Measurements from ENCODE around the gene PNMA8B. TPM values are rescaled to one million over a fixed set of nuclear protein-coding genes. Genes with fewer than 3 reads are reported as not detected.
"Not testable (repeated sequence)": the region's sequence is repeated elsewhere in the genome, so short reads cannot be mapped to it uniquely, and the experiment has no call there.

The PNMA8B gene
- total RNA-seq, 1 donor from 2014 or later = not detected

DNA sequence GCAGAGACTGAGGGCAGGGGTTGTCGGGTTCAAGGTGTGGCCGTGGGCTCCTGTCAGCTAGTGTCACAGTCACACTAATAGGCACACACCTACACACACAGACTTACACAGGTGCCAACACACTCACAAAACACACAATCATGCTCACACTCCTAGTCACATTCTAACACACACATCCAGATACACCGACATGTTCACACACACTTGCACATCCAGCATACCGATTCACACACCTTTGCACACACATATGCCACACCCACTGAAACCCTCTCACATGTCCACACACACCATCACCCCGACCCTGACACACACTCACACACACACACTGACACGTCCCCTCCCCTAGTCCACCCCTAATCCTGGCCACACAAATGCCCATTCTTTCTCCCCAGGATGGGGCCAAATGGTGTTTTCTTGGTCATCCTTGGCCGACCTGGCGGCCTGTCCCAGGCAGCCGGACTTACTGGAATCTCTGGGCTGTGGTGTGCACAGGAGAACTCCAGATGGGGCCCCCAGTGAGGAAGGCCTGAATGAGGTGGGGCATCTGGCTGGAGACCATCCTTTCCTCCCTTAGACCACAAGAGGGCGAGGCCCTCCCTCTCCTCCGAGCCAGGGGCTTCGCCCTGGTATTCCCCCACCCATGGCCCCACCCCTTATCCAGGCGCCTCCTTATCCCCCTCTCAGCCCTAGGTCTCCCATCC, 19.1 kb upstream of the PNMA8B start:
- intact Hi-C loops (cut with micrococcal nuclease) = no loop called here

DNA sequence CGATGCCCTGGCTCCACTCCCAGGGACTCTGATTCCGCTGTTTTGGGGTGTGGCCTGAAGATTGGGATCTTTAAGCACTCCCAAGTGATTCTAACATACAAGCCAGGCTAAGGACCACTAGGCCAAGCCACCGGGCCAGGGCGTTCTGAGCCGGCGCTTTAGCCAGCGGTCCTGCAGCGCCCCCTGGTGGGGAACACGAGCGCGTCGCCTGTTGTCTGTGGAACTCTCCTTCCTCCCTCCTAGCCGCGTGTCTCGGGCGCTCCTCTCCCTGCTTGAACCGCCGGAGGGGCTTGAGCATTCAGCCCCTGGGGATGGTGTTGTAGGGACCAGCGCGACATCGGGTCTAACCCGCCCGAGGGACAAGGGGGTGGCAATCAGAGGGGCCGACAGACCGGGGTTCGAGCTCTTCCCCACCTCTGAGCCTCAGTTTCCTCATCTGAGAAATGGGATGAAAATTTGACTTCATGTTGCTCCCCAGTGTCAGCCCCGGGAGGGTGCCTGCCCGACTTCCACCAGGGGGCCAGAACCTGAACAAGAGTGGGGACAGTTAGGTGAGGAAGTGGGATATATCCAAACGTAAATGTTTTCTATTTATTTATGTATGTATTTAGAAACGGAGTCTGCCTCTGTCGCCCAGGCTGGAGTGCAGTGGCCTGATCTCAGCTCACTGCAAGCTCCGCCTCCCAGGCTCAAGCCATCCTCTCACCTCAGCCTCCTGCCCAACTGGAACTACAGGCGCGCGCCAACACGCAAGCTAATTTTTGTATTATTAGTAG, 18.0 kb upstream of the PNMA8B start:
- intact Hi-C loops (cut with micrococcal nuclease) = loop anchor here (1.0 to 2.0 kb wide), 3 partner anchors 111 to 233 kb away; no protein-coding TSS in a partner anchor

DNA sequence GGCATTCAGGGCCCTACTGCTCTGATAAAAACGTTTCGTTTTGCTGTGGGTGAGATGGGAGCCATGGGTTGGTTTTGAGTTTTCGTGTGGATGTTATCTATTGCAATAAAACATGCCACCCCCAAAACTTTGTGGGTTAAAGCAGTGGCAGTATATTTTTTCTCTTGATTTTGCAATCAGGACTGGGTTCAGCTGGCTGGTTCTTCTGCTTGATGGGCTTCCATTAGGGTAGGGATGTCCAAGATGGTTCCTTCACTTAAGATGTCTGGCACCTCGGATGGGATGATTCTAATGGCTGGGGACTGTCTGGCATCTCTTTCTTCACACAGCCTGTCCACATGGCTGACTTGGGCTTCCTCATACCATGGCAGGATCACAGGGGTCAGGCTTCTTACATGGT, 15.6 kb upstream of the PNMA8B start:
- intact Hi-C loops (cut with micrococcal nuclease) = no loop called here

DNA sequence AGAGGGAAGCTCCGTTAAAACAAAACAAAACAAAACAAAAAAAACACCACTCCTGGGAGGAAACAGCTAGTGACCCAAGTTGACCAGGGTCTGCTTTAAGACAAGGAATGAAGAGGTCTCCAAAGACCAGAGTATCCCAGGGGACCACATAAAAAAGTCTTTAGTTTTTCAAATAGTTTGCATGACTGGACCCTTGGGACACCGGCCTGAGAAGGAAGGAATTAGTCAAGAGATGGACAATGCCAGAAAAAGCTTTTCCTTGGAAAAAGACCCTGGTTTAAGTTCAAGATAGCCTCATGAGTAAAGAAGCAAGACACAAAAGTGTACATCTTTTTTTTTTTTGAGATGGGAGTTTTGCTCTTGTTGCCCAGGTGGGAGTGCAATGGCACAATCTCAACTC, 12.5 kb upstream of the PNMA8B start:
- intact Hi-C loops (cut with micrococcal nuclease) = no loop called here

DNA sequence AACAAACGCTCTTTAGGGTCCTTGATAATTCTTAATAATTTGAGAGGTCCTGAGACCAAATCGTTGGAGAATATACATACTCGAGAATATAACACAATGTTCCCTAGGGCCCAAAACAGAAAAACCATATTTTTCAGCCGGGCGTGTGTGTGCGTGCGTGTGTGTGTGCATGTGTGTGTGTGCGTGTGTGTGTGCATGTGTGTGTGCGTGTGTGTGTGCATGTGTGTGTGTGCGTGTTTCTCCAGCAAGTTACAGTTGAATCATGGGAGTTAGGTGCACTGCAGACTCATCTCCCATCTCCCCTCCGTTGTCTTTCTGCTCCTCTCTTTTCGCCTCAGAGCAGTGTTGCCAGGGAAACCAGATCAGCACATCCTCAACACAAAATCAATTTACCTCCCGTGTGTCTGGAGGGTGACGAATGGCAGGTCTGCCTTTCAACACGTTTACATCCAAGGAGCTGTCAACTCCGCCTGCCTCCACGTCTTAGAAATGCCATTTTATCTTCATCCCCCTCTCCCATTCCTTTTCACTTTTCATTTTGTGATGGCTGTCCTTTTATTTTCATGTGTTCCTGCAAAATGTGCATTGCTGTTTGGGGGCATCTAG, 8.3 kb upstream of the PNMA8B start:
- intact Hi-C loops (cut with micrococcal nuclease) = no loop called here

DNA sequence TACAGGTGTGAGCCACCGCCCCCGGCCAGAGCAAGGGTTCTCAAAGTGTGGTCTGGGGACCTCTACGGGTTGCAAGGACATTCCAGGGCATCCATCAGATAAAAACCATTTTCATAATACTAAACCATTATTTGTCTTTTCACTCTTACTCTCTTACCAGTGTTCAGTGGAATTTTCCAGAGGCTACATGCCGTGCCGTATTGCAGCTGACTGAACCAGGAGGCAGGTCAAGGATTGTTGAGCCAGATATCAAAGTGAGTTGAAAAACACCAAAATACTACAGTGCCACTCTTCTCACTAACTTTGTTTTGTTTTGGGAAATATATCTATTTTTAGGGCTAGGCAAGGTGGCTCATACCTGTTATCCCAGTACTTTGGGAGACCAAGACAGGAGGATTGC, 7.2 kb upstream of the PNMA8B start:
- intact Hi-C loops (cut with micrococcal nuclease) = no loop called here

DNA sequence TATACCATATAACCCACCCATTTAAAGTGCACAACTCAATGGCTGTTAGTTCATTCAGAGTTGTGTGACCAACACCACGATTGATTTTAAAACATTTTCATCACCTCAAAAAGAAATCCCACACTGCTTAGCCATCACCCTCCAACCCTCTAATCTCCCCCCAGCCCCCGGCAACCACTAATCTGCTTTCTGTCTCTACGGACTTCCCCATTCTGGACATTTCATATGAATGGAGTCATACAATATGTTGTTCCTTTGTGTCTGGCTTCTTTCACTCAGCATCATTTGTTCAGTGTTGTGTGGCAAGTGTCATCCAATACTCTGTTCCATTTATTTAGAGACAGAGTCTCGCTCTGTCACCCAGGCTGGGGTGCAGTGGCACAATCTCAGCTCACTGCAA, 4.0 kb upstream of the PNMA8B start:
- intact Hi-C loops (cut with micrococcal nuclease) = no loop called here

DNA sequence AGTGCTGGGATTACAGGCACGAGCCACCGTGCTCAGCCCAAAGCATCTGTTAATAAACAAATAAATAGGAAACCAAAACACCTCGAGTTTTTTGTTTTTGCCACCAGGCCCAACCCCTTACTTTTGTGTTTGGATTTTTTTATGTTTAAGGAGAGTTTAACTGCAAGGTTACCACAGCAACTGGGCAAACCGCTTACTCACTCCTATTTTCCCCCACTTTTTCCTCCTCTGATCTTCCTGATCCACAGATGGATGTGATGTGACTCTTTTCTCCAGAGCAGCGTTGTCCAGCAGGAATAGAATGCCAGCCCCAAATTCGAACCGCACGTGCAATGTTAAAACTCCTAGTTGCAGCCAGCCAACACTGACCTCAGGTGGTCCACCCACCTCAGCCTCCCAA, 2.1 kb upstream of the PNMA8B start:
- intact Hi-C loops (cut with micrococcal nuclease) = no loop called here

DNA sequence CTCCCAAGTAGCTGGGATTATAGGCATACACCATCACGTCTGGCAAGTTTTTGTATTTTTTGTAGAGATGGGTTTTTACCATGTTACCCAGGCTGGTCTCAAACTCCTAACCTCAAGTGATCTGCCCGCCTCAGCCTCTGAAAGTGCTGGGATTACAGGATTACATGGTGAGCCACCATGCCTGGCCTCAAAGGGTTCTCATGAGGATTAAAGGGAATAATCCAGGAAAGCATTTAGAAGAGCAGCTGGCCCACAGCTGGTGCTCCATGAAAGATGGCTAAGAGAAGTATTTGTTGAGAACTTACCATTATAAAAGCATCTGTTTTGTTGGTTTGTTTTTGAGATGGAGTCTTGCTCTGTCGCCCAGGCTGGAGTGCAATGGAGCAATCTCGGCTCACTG, 1.2 kb upstream of the PNMA8B start:
- intact Hi-C loops (cut with micrococcal nuclease) = not testable (repeated sequence)

DNA sequence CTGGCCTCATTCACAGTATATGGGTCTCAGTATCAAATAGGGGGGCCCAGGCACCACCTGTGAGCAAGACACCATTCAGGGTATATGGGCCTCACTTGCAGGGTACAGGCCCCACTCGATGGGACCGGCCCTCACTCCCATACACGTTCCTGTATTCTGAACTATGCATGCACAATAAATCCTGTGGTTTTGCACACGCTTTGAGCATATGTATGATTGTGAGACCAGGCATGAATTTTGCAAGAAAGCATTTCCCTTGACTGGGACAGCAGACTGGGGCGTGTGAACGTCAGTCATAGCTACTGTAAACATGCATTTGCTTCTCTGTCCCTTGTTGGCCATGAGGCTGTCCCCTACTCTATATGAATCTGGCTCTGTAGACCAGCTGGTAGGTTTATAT, 637 bp upstream of the PNMA8B start:
- intact Hi-C loops (cut with micrococcal nuclease) = no loop called here

DNA sequence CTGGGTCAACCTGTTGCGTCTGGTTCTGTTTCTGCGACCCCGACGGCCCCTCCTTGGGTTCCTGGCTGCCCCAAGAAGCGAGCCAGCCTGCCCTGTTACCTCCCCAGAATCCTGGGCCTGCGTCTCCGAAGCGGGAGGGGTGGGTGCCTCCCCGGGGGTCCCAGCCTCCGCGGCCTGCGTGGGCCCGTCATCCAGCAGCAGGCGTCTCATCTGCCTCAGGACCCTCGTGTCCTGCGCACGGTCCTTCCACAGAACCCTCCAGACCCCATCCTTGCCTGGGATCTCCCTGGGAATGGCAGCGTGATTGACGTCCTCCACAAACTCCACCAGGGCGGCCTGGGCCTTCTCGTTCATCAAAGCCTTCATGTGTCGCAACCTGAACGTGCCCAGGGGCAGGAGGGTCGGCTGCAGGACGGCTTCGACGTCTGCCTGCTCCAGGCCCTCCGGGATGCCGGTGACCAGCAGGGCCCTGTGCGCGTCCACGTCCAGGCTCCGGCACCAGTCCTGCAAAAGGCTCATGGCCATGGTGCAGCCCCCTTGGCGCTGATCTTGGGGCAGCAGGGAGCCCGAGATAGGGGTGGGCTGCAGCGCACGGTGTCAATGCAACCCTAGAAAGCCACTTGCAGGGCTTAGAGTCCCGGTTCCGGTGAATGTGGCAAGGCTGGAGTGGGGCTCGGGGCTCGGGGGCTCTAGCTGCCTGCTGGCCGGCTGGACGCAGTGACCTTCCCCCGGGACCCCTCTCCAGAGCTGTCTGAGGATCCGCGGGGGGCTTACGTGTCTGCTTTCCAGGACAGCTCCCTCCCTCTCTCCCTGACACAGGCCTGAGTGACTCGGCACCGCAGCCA, 504 bp downstream of the PNMA8B start:
- intact Hi-C loops (cut with micrococcal nuclease) = no loop called here

DNA sequence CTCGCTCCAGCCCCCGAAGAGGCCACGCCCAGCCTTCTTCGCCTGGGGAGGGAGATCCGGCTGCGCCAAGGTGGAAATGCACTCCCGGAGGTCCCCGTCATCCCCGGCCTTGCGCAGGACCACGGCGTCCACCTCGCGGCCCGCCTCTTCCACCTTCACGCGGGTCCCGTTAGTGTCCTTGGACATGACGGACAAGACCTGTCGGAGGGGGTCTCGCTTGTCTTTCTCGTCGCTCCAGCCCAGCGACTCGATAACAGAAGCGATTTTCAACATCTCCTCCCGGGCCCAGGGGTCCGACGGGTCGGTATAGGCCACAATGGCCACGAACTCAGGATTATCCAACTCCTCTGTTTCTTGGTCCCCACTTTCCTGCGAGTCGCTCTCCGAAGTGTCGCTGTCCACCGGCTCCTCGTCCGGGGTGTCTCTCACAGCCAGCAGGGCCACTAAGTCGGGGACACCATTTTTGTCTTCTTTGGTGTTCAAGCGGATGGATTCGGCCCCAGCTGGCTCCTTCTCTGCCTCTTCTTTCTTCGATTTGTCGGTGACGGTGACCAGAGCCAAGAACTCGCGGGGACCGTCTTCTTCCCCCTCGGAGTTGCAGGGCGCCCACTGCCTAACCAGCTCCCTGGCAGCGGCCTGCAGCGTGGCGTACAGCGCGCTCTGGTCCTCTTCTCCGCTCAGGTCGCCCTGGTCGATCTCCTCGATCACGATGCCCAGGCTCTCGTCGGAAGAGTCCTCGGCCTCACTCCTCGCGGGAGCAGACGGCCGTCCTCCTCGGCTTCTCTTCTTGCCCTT, 1.3 kb downstream of the PNMA8B start:
- intact Hi-C loops (cut with micrococcal nuclease) = no loop called here

DNA sequence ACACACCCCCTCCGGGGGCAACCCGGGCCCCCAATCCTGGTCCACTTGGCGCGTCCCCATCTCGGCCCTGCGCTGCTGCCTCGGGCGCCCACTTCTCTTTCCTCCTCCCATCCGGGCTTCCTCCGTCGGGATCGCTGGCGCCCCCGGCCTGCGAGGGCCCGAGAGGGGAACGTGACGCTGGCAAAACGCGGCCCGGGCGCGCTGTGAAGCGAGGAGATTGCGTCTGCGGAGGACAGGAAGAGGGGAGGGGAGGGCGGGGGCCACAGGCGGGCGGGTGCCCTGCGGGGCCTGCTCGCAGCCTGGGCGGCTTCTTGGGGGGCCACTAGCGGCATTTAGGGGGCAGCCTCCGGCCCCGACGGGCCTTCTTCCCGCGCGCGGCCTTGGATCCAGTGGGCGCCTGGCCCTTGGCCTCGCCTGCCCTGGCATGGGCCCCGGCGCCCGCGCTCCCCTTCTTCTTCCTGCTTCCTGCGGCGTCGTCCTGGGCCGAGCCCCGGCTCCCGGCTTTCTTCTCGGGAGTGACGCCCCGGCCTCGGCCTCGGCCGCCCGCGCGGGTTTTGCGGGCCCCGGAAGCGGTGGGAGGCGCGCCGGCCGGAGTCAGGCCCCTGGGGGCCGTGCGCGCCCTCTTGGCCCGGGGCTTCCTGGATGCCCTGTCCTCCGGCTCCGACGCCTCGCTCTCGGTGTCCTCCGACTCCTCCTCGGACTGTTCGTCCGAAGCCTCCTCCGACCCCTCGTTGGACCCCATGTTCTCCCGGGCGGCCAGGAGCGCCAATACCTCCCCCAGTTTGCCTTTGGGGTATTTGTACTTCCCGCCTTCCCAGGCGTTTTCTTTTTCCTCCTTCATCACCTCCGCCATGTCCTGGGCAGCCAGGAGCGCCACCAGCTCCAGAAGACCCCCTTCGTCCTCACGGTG, 2.2 kb downstream of the PNMA8B start:
- intact Hi-C loops (cut with micrococcal nuclease) = no loop called here

DNA sequence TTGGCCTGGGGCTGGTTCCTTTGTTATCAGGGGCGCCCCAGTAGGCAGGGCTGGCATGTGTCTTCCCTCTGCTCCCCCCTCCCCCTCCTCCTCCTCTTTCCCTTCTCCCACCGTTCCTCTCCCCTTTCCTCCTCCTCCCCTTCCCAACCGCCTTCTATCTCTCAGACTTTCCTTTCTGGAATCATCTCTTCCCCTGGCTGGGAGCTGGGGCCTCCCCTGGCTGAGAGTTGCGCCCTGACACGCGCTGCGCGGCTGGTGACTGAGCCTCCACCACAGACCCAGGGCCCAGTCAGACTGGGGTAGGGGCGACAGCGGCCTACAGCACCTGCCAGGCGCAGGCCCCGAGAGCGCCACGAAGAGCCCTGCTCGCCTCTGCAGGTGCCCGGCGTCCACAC, 2.8 kb downstream of the PNMA8B start:
- intact Hi-C loops (cut with micrococcal nuclease) = no loop called here

DNA sequence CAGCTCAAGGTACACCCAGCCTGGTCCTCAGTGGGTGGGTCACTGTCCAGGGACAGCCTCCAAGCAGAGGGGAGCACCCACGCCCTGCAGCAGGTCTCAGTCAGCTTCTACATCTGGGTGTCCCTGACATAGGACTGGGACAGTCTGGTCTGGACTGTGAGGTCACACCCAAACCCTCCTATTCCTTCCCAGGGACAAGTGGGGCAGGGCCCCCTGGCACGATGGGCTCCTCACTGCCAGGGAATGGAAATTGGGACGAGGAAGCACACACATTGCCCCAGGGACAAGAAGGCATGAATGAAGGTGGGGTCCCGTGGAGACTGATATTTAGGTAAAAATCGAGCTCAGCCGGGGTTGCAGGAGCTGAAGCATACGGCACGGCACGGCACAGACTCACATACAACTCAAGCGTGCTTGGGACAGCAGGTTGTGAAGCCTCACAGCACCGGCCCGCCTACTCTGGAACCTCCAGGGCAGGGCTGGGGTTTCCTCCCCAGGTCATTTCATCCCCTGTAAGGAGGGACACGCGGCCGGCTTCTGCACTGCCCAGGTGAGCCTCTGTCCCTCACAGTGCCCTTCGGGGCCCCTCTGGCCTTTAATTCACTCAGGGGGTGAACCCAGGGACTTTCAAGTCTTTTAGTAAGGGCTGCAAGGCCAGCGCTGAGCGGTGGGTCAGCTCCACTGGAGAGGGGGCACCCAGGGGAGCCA, 3.5 kb downstream of the PNMA8B start:
- intact Hi-C loops (cut with micrococcal nuclease) = no loop called here

DNA sequence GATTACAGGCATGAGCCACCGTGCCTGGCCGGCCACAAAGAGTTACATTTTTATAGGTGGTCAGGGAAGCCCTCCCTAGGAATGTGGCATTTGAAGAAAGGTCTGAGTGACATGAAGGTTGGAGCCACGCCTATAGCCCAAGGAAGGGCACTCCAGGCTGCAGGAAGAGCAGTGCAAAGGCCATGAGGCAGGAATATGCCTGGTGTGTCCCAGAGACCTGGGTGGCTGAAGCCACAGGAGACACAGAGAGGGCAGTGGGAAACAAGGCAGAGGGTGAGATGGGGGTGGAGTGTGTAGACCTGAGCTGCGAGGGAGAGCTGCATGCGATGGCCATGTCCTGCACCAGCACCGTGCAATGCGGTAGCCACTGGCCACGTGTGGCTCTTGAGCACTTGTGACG, 4.9 kb downstream of the PNMA8B start:
- intact Hi-C loops (cut with micrococcal nuclease) = no loop called here

DNA sequence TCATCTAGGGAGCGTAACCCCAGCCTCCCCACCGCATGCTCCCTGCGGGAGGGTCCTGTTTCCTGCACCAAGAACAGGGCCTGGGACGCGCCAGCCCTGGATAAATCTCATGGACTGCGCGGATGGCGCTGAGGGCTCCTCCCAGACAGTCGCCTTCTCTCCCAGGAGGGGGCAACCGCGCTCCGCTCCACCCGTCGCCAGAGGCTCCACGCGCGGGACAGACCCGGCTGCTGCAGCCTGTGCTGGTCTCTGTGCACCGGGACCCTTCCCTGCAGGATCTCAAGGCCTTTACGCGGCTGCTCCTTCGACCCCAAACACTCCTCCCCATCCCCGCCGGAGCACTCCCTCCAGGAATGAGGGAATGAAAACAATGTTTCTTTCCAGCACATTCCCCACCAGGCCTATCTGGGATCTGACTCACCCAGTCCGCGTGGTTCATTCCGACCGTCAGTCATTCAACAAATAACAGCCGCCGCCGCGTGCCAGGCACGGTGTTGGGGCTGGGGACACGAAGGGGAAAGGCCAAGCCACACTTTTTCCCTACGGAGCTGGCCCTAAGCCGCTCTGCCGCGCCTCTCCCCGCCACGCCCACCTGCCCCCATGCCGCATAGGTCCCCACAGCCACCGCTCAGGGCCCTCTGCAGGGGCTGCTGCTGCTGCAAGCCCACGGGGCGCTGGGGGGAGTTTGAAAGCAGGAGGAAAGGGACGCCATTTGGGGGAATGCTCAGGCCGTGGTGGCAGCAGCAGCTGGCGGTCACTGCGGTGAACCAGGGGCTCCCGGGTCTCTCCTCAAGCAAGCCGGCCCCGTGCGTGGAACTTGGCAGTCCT, 6.0 kb downstream of the PNMA8B start:
- intact Hi-C loops (cut with micrococcal nuclease) = loop anchor here (5.0 kb wide), 2 partner anchors 142 to 407 kb away; partner anchors contain the start of gene PPP5C

DNA sequence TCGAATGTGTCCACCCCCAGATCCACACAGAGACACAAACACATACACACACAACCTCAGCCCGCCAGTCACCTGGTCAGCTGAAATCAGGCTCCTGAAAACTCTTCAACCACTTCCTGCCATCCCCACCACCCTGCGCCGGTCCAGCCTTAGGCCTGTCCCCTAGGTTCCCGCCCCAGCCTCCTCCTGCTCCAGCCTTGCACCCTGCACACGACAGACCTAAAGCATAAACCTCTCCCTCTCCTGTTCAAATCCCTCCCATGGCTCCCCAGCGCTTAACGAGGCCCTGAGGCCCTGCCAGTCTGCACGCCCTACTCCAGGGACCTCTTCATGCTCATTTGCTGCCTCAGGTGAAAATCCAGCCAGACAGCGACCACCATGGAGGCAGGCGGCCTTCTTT, 7.1 kb downstream of the PNMA8B start:
- intact Hi-C loops (cut with micrococcal nuclease) = loop anchor here (1.0 to 5.0 kb wide), 3 partner anchors 86 to 406 kb away; partner anchors contain the start of gene PPP5C

Data from T-helper 2 cell treated with Interferon-gamma antibody and Interleukin-4, amounts not matched to agents 100 ng/mL and 5 ng/mL, for 36 hours (primary cell).